Panc1 (cell line): ENCODE data around the gene VIPR2.

Source experiments
- CTCF ChIP-seq: fragments of 450-650 bp; IDR thresholded peaks from 2 replicates; pipeline ENCODE4 v1.5.1; 2017; ENCODE audit warnings: mild to moderate bottlenecking
- REST ChIP-seq, 2 experiments: IDR thresholded peaks; 2 replicates each; pipeline ENCODE4 v1.6.1; 2011 to 2012; ENCODE audit warnings: low read depth in 2 of 2, control low read depth in 1 of 2, low read length in 1 of 2, mild to moderate bottlenecking in 1 of 2, moderate library complexity in 1 of 2; ENCODE audit not compliant: insufficient read depth in 1 of 2

- TF ChIP-seq CTCF (no peak), REST (IDR thresholded peaks at IDR 0.05; ENCODE audit: insufficient read depth in 1 of 2, low read depth in 2 of 2, low read length in 1 of 2) (no peak)
Observed at GRCh38 chr7:159045839-159046238, 98.8 kb downstream of the VIPR2 start.
